ENCODE results near the gene LRRC8D.

DNA sequence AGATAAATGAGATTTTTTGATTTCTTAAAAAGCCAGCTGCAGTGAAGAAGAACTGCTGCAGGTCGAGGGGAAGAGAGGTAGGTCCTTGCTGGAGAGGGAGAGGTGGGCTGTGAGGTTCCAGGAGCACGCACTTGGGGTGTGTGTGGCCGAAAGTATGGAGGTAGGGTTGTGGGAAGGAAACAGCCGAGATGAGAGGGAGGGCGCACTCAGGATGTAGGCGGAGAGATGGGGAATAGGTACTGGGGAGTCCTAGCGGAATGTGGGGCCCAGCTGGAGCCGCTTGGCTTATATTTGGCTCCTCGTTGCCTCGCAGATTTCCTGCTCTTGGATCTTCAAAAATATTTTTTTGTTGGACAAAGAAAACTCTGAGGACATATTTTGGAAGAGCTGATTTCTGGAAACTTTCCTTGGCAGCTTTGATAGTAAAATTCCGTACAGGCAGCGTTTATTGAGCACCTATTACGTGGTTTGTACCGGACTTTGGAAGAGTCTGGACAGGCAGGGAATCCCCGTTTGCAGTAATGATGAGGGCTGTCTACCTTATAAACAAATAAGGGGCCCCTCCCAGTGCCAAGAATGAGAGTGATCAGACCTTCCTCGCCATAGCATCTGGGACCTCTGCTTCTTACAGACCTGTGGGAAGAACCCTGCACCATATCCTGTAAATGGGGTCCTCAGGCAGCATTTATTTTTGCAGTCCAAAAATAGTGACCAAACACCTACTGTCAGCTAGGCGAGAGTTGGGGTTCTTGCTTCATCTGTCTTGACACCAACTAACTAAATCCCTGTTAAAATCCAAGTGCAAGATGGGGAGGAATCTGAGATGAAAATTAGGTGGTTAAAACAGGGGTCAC lies 1.5 kb downstream of the LRRC8D start:
- TF ChIP-seq EZH2 (IDR thresholded peaks at IDR 0.05; ENCODE audit: insufficient read depth, poor library complexity, severe bottlenecking) (no peak), EZH2phosphoT487 (IDR thresholded peaks at IDR 0.05; ENCODE audit: insufficient read depth, low read depth) (no peak)

All from GM23248 (cell line).